OCI-LY7 (cell line): ENCODE data around the gene IQCK. TPM values are rescaled to one million over a fixed set of nuclear protein-coding genes. Genes with fewer than 3 reads are reported as not detected.

Source experiments
- BruUV-seq: library from RNA; stranded (reverse); fragments of 400-500 nt; replicated peaks from 2 replicates; lab custom pipeline; 2021; lab: Mats Ljungman, UMichigan
- CTCF ChIA-PET: fragments of 300-600 bp; sonication (Branson Sonifier 250); formaldehyde crosslinking; loops from one replicate; lab custom pipeline; 2022; ENCODE audit warnings: antibody characterized with exemption; ENCODE audit not compliant: unreplicated experiment; lab: Charles Lee
- POLR2A ChIA-PET: fragments of 300-600 bp; sonication (Branson Sonifier 250); formaldehyde crosslinking; loops from one replicate; lab custom pipeline; 2022; ENCODE audit warnings: antibody characterized with exemption; lab: Charles Lee
- DNase-seq: peaks from one replicate; pipeline ENCODE4 v3.0.0-alpha.2; 2015; ENCODE audit warnings: low spot score
- H2AFZ ChIP-seq: fragments of 200-600 bp; sonication (generic), shearing (Covaris generic); 2 replicates; pipeline ENCODE4 v1.6.1; 2014; ENCODE audit warnings: mild to moderate bottlenecking, antibody characterized with exemption, low read length, moderate library complexity
- H3K27ac ChIP-seq: fragments of 200-600 bp; sonication (generic); 2 replicates; pipeline ENCODE4 v1.5.1; 2014; ENCODE audit warnings: mixed run types, low read depth, mild to moderate bottlenecking, moderate library complexity, low read length, inconsistent platforms; ENCODE audit not compliant: poor library complexity, severe bottlenecking
- H3K36me3 ChIP-seq: fragments of 200-600 bp; sonication (generic); 2 replicates; pipeline ENCODE4 v1.6.1; 2014; ENCODE audit warnings: mild to moderate bottlenecking, antibody characterized with exemption, low read length, moderate library complexity, mixed read lengths; ENCODE audit not compliant: insufficient read depth
- H3K4me1 ChIP-seq: fragments of 200-600 bp; sonication (generic); 2 replicates; pipeline ENCODE4 v1.5.1; 2014; ENCODE audit warnings: mild to moderate bottlenecking, low read length; ENCODE audit not compliant: insufficient read depth, poor library complexity, severe bottlenecking
- H3K4me2 ChIP-seq: fragments of 200-600 bp; sonication (generic); 2 replicates; pipeline ENCODE4 v1.6.1; 2014; ENCODE audit warnings: mild to moderate bottlenecking, low read length
- H3K4me3 ChIP-seq: fragments of 200-600 bp; sonication (generic); 2 replicates; pipeline ENCODE4 v1.5.1; 2014; ENCODE audit warnings: mild to moderate bottlenecking, low read depth, low read length; ENCODE audit not compliant: poor library complexity, severe bottlenecking
- H3K79me2 ChIP-seq: fragments of 200-600 bp; sonication (generic); 2 replicates; pipeline ENCODE4 v1.6.1; 2016; ENCODE audit warnings: low read depth, mild to moderate bottlenecking, low read length, moderate library complexity, mixed read lengths; ENCODE audit not compliant: insufficient read depth
- H3K9me2 ChIP-seq: fragments of 200-600 bp; sonication (generic); 2 replicates; pipeline ENCODE4 v1.6.1; 2016; ENCODE audit warnings: mild to moderate bottlenecking, low read length, mixed read lengths; ENCODE audit not compliant: insufficient read depth
- H3K9me3 ChIP-seq: fragments of 200-600 bp; sonication (generic); 2 replicates; pipeline ENCODE4 v1.6.1; 2014; ENCODE audit warnings: mild to moderate bottlenecking, mixed run types, low read length, mixed read lengths
- H4K20me1 ChIP-seq: fragments of 200-600 bp; sonication (generic); 2 replicates; pipeline ENCODE4 v1.6.1; 2014; ENCODE audit warnings: mild to moderate bottlenecking, antibody characterized with exemption, low read length, moderate library complexity, mixed read lengths; ENCODE audit not compliant: insufficient read depth
- CTCF ChIP-seq: fragments of 200-600 bp; sonication (generic); conservative IDR thresholded peaks from 2 replicates; pipeline ENCODE4 v1.5.1; 2014; ENCODE audit warnings: mild to moderate bottlenecking, antibody characterized with exemption, low read length, moderate library complexity, mixed read lengths
- EZH2phosphoT487 ChIP-seq: fragments of 200-600 bp; sonication (generic); IDR thresholded peaks from 2 replicates; pipeline ENCODE4 v1.6.1; 2018; ENCODE audit warnings: low read depth, borderline replicate concordance, mild to moderate bottlenecking, mixed run types, antibody characterized with exemption, low read length, moderate library complexity, mixed read lengths
- intact Hi-C: fragments of 100-400 bp; cut with micrococcal nuclease; formaldehyde crosslinking; loops from one replicate; pipeline ENCODE4 v1.10.0; 2022; ENCODE audit not compliant: unreplicated experiment
- total RNA-seq, 2 experiments: library from RNA; depleted of rRNA in 1 of 2; stranded (reverse); fragments of >200 nt in 1 of 2; shearing (Covaris generic) in 1 of 2; gene quantifications; 2 replicates each; pipeline ENCODE4 v1.2.3, GENCODE V29; 2014 to 2022

Gene IQCK
- total RNA-seq, 2 experiments from 2014 or later: 2.2 to 4.3 TPM

GRCh38 chr16:19846436-19846835 lies 128.4 kb downstream of the IQCK start:
- no peaks in the 10 kb centered on the region for H3K36me3 ChIP-seq
- BruUV-seq: no TSS peak
- H4K20me1 ChIP-seq: no peaks in the 10 kb centered on the region
- no peaks in the 10 kb centered on the region for H3K4me1 ChIP-seq
- H3K4me2 ChIP-seq: no peak overlapping the region
- H3K9me2 ChIP-seq: no peaks in the 10 kb centered on the region
- H3K9me3 ChIP-seq: no peaks in the 10 kb centered on the region
- TF ChIP-seq EZH2phosphoT487: no peak
- TF ChIP-seq CTCF: no peak
- CTCF ChIA-PET: no interaction called here
- H3K27ac ChIP-seq: no peak overlapping the region
- intact Hi-C loops: no loop called here
- H2AFZ ChIP-seq: no peak overlapping the region
- POLR2A ChIA-PET: no interaction called here
- no peaks in the 10 kb centered on the region for H3K79me2 ChIP-seq
- H3K4me3 ChIP-seq: no peak overlapping the region
- no peak for DNase-seq

GRCh38 chr16:19848756-19849155 lies 130.7 kb downstream of the IQCK start:
- no peaks in the 10 kb centered on the region for H3K4me1 ChIP-seq
- no peak overlapping the region for H3K4me3 ChIP-seq
- H3K27ac ChIP-seq: no peak overlapping the region
- CTCF ChIA-PET: no interaction called here
- no TSS peak for BruUV-seq
- intact Hi-C loops: no loop called here
- POLR2A ChIA-PET: no interaction called here
- no peaks in the 10 kb centered on the region for H3K79me2 ChIP-seq
- H2AFZ ChIP-seq: no peak overlapping the region
- H3K36me3 ChIP-seq: no peaks in the 10 kb centered on the region
- H3K9me2 ChIP-seq: no peaks in the 10 kb centered on the region
- TF ChIP-seq EZH2phosphoT487: no peak
- TF ChIP-seq CTCF: no peak
- H3K4me2 ChIP-seq: no peak overlapping the region
- H3K9me3 ChIP-seq: no peaks in the 10 kb centered on the region
- no peaks in the 10 kb centered on the region for H4K20me1 ChIP-seq
- DNase-seq: no peak

GRCh38 chr16:19850131-19850817 lies 132.2 kb downstream of the IQCK start:
- ChIA-PET CTCF (no interaction called here), POLR2A (no interaction called here)
- Histone ChIP-seq H4K20me1 (no peaks in the 10 kb centered on the region), H3K79me2 (no peaks in the 10 kb centered on the region), H3K9me2 (no peaks in the 10 kb centered on the region), H3K4me2 (no peak overlapping the region), H3K4me3 (no peak overlapping the region), H3K36me3 (no peaks in the 10 kb centered on the region), H2AFZ (no peak overlapping the region), H3K9me3 (no peaks in the 10 kb centered on the region), H3K27ac (no peak overlapping the region), H3K4me1 (no peaks in the 10 kb centered on the region)
- no peak for DNase-seq
- intact Hi-C loops: no loop called here
- no TSS peak for BruUV-seq
- TF ChIP-seq EZH2phosphoT487 (no peak), CTCF (no peak)
